GM18508 (cell line): ENCODE measurements around the gene COL1A2.

Experiments
- ATAC-seq: cut with Tn5 transposase; IDR thresholded peaks from one replicate; pipeline ENCODE4 v1.9.1; 2021; ENCODE audit warnings: moderate number of reproducible peaks; ENCODE audit not compliant: insufficient read depth, unreplicated experiment

The COL1A2 gene

DNA sequence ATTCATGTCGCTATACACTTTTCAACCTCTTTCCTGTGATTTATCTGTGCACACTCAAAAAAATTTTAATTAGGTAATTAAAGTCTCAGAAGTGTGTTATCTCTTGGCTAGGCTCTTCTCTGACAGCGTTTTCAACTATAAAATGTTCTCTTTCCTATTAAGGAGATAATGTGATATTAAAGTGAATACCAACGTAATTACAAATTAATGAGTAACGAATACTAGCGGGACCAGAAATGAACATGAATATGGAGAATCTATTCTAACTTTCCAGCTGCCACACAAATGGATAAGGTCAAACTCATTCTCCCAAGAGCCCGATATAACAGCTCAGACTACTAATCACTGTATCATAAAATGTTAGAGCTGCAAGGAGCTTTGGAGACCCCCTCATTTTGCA, 12.0 kb downstream of the COL1A2 start:
- no peak for ATAC-seq

DNA sequence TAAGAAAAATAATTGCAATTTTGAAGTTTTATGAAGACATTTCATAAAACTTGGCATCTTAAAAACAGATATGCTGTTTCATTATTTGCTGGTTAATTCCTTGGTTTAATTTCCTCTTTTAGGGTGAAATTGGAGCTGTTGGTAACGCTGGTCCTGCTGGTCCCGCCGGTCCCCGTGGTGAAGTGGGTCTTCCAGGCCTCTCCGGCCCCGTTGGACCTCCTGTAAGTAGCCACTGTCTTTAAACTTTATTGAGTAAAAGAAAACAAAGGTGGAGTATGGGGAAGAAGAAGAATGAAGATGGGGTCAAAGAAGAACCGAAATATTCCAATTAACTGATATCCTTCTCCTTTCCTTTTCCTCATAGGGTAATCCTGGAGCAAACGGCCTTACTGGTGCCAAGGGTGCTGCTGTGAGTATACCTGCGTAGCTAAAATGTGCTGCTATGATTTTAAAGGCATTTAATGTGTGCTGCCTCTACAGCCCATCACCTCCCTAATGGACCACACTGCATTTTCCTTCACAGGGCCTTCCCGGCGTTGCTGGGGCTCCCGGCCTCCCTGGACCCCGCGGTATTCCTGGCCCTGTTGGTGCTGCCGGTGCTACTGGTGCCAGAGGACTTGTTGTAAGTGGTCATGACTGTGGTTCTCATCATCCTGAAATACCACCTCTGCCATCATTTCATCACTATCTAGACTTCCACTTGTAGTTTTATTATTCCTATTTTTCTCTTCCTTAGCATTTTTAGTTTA, 14.7 kb downstream of the COL1A2 start:
- no peak for ATAC-seq

DNA sequence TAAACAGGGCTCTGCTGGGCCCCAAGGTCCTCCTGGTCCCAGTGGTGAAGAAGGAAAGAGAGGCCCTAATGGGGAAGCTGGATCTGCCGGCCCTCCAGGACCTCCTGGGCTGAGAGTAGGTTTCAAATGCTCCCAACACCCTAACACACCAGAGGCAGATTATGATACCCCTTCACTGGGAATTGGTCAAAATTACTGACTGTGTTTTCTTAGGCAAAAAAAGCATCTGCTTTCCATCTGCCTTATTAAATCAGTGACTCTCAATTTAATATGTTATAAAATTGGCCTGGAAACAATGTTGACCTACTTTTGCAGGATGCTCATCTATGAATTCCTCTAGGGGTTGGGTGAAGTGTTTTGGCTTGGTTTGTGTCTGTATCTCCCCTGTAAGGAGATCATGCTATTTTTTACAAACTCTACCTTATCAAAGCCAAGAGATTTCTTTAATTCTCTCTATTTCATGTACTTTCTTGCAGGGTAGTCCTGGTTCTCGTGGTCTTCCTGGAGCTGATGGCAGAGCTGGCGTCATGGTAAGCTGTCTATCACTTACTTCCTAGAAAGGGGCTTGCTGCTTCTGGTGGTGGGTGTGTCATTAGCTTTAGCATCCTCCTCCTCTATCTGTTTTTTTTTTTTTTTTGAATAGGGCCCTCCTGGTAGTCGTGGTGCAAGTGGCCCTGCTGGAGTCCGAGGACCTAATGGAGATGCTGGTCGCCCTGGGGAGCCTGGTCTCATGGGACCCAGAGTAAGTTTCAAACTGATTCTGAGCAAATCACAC, 15.9 kb downstream of the COL1A2 start:
- no peak for ATAC-seq

GRCh38 chr7:94411188-94411466, 16.4 kb downstream of the COL1A2 start:
- no peak for ATAC-seq

- ATAC-seq = no peak
Measured at GRCh38 chr7:94412762-94413322, 18.1 kb downstream of the COL1A2 start.

DNA sequence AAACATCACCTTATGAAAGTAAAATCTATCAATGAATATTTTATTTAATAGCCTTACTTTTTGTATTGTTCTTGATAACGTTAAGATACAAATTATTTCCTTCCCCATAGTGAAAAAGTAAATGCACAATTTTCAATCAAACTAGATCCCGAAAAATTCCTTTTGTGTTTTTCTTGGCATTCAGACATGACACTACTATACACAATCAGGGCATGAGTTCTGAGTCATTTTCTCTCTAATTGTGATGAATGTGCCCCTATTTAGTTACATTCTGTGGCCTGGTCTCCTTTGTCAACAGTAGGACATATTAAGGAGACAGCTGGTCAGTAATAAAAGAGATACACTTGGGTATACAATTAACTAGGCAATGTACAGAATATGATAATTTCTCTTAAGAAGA, 19.8 kb downstream of the COL1A2 start:
- ATAC-seq = no peak

GRCh38 chr7:94414980-94415379, 20.3 kb downstream of the COL1A2 start:
- ATAC-seq = no peak

DNA sequence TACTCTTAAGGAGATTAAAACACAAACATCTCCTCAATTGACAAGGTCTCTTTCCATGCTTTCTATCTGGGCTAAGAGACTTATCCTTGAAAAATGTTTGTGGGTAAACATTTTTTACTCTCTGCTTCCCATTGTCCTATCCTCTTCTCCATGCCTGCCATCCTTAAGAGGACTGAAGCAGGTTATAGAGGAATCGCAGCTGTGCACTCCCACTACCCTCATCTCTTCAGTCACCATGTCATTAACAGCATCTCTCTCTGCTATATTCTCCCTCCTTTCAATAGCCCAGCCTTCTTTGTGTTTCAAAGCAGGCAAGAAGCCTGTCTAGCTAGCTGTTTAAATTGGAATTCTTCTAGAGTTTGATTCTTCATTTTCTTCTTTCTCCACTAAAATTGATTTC, 22.6 kb downstream of the COL1A2 start:
- no peak for ATAC-seq

- no peak for ATAC-seq
Measured at GRCh38 chr7:94417901-94418300, 23.2 kb downstream of the COL1A2 start.

DNA sequence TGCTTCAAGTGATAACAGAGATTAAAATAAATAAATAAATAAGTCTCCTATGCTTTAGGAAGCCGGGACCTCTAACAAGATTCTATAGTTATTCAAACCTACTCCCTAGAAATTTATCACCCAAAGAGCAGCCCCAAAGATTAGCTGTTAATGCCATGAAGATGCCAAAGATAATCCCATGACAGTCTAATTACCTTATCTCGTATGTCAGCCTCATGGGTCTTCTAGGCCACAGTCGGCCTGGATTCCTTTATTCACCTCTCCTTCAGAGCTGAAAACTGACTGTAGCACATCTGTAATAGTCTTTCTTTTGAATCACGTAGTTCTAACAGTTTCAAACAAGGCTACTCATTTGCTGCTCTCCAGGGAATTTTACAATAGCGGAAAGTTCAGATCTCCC, 24.2 kb downstream of the COL1A2 start:
- ATAC-seq = no peak

GRCh38 chr7:94420328-94420727, 25.6 kb downstream of the COL1A2 start:
- ATAC-seq = no peak

- ATAC-seq = no peak
Measured at GRCh38 chr7:94421681-94422080, 27.0 kb downstream of the COL1A2 start.

DNA sequence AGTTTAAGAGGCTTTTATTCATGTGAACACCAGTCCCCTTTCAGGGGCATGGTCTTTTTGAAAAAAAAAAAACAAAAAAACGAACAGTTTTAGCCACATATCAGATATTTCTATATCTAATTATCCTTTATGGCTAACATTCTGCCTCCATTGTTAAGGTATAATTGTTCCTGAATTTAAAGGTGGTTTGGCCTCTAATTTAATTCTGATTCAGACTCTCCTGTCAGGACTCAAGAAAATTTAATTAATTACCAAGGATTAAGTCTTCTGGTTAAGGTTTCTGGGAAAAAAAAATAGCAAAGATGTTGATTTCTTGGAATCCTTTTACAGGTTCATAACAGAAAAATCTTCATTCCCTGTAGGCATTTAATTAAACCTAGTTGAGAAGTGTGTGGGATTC, 27.4 kb downstream of the COL1A2 start:
- ATAC-seq = no peak

GRCh38 chr7:94422827-94423460, 28.2 kb downstream of the COL1A2 start:
- ATAC-seq = no peak

DNA sequence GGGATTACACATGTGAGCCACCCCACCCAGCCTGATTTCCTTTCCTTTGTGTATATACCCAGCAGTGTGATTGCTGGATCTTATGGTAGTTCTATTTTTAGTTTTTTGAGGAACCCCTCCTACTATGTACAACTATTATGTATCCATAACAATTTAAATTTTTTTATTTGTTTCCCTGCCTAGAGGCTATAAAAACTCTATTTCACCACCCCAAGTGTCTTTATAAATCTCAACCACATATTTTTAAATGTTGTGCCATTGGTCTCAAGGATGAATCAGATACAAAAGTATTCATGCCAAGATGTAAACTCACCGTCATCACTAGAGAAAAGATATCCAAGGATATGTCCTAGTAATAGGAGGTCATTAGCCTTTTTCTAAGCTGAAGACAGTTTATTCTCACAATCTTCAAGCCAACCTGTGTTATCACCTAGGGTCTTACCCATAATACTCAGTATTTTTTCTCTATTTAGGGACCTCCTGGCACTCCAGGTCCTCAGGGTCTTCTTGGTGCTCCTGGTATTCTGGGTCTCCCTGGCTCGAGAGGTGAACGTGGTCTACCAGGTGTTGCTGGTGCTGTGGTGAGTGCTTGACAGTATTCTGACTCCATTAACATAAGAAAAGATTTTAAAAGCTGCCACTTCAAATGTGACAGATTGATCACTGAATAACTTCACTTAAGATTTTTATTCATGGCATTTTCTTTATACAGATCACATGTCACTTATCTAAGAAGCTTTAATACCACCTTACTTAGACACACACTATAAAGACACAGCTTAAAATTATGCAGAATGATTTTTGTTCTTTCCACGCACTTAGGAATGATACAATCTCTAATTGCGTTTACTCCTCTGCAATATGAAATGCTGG, 29.4 kb downstream of the COL1A2 start:
- no peak for ATAC-seq

- ATAC-seq = no peak
Measured at GRCh38 chr7:94425546-94425945, 30.9 kb downstream of the COL1A2 start.

DNA sequence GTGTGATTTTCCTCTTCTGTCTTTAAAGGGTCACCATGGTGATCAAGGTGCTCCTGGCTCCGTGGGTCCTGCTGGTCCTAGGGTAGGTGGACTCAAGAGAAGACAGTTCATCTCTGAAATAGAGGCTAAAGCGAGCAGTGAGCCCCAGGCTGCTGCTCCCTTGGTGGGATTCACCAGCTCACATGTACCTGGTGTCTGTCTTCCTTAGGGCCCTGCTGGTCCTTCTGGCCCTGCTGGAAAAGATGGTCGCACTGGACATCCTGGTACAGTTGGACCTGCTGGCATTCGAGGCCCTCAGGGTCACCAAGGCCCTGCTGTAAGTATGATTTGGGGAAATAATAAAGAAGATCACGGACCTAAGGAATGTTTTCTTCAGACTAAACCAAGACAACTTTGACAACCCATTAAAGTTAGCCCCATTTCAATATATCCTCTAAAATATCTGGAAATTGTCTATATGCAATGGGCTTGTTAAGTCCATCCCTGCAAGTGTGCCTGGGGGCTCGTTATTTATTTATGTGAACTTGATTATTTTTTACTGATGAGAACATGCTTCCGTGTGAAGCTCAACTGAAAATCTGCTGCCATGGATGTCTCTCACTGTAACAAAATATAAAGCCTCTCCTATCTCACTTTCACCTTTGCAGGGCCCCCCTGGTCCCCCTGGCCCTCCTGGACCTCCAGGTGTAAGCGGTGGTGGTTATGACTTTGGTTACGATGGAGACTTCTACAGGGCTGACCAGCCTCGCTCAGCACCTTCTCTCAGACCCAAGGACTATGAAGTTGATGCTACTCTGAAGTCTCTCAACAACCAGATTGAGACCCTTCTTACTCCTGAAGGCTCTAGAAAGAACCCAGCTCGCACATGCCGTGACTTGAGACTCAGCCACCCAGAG, 32.5 kb downstream of the COL1A2 start:
- ATAC-seq = no peak

- no peak for ATAC-seq
Measured at GRCh38 chr7:94429153-94429552, 34.5 kb downstream of the COL1A2 start.

DNA sequence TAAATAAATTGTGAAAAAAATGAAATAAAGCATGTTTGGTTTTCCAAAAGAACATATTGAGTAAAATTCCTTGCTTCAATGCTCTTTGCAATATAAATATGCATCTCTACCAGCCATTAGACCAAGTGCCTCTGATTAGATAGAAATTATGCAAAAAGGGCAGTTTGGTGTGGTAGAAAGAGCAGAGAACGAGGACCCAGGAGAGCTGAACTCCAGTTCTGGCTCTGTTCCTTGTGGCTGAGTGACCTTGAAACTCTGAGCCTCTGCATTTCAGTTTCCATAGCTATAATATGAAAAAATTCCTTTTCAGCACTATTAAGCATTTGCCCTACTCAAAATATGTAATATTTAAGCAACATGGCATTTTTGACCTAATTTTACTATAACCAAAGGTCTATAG, 36.5 kb downstream of the COL1A2 start:
- no peak for ATAC-seq
